ENCODE results near the gene HCRT.

- no peak for TF ChIP-seq CTCF (IDR thresholded peaks at IDR 0.05)
- no peak for TF ChIP-seq EZH2phosphoT487 (IDR thresholded peaks at IDR 0.05)
These were observed 43.9 kb downstream of the HCRT start for GRCh38 chr17:42141382-42141781.

Measured in neural progenitor cell (in vitro differentiated cells).